Measurements from ENCODE around the gene CEBPA.

Gene CEBPA

GRCh38 chr19:33346665-33347064, 44.3 kb upstream of the CEBPA start:
- TF ChIP-seq CTCF (IDR thresholded peaks at IDR 0.05), result no peak
- Mint-ChIP-seq H3K36me3 (ENCODE audit: low read depth) (no peaks in the 10 kb centered on the region), H3K27me3 (ENCODE audit: low read depth, poor library complexity) (peaks cover 49% of the 10 kb centered on the region), H3K4me3 (no peak overlapping the region), H3K27ac (no peak overlapping the region), H3K4me1 (peaks cover 6% of the 10 kb centered on the region), H3K9me3 (no peaks in the 10 kb centered on the region)
- no peak for DNase-seq

- no peaks in the 10 kb centered on the region for H3K36me3 Mint-ChIP-seq (ENCODE audit: low read depth)
- H3K27ac Mint-ChIP-seq, result no peak overlapping the region
- H3K4me1 Mint-ChIP-seq, result peaks cover 6% of the 10 kb centered on the region
- H3K27me3 Mint-ChIP-seq (ENCODE audit: low read depth, poor library complexity), result peaks cover 60% of the 10 kb centered on the region
- TF ChIP-seq CTCF (IDR thresholded peaks at IDR 0.05), result no peak
- H3K9me3 Mint-ChIP-seq, result no peaks in the 10 kb centered on the region
- no peak overlapping the region for H3K4me3 Mint-ChIP-seq
- DNase-seq, result no peak
Observed at GRCh38 chr19:33345163-33345562, 42.8 kb upstream of the CEBPA start.

- H3K27me3 Mint-ChIP-seq (ENCODE audit: low read depth, poor library complexity), result peaks cover 60% of the 10 kb centered on the region
- H3K36me3 Mint-ChIP-seq (ENCODE audit: low read depth), result no peaks in the 10 kb centered on the region
- H3K4me1 Mint-ChIP-seq, result peaks cover 6% of the 10 kb centered on the region
- no peak overlapping the region for H3K27ac Mint-ChIP-seq
- TF ChIP-seq CTCF (IDR thresholded peaks at IDR 0.05), result no peak
- DNase-seq, result no peak
- no peak overlapping the region for H3K4me3 Mint-ChIP-seq
- H3K9me3 Mint-ChIP-seq, result no peaks in the 10 kb centered on the region
Observed at GRCh38 chr19:33344573-33344925, 42.2 kb upstream of the CEBPA start.

GRCh38 chr19:33343859-33344572, 41.7 kb upstream of the CEBPA start:
- no peak for TF ChIP-seq CTCF (IDR thresholded peaks at IDR 0.05)
- peaks cover 6% of the 10 kb centered on the region for H3K4me1 Mint-ChIP-seq
- H3K9me3 Mint-ChIP-seq, result no peaks in the 10 kb centered on the region
- DNase-seq, result peak; percentile 15
- H3K27me3 Mint-ChIP-seq (ENCODE audit: low read depth, poor library complexity), result peaks cover 64% of the 10 kb centered on the region
- no peaks in the 10 kb centered on the region for H3K36me3 Mint-ChIP-seq (ENCODE audit: low read depth)
- no peak overlapping the region for H3K27ac Mint-ChIP-seq
- H3K4me3 Mint-ChIP-seq, result no peak overlapping the region

GRCh38 chr19:33343301-33343700, 41.0 kb upstream of the CEBPA start:
- TF ChIP-seq CTCF (IDR thresholded peaks at IDR 0.05), result no peak
- no peaks in the 10 kb centered on the region for H3K9me3 Mint-ChIP-seq
- DNase-seq, result no peak
- no peaks in the 10 kb centered on the region for H3K36me3 Mint-ChIP-seq (ENCODE audit: low read depth)
- H3K27me3 Mint-ChIP-seq (ENCODE audit: low read depth, poor library complexity), result peaks cover 67% of the 10 kb centered on the region
- H3K27ac Mint-ChIP-seq, result no peak overlapping the region
- H3K4me1 Mint-ChIP-seq, result peaks cover 6% of the 10 kb centered on the region
- no peak overlapping the region for H3K4me3 Mint-ChIP-seq

- H3K4me1 Mint-ChIP-seq, result peaks cover 6% of the 10 kb centered on the region
- no peaks in the 10 kb centered on the region for H3K36me3 Mint-ChIP-seq (ENCODE audit: low read depth)
- DNase-seq, result no peak
- H3K4me3 Mint-ChIP-seq, result no peak overlapping the region
- no peaks in the 10 kb centered on the region for H3K9me3 Mint-ChIP-seq
- no peak overlapping the region for H3K27ac Mint-ChIP-seq
- peaks cover 64% of the 10 kb centered on the region for H3K27me3 Mint-ChIP-seq (ENCODE audit: low read depth, poor library complexity)
- TF ChIP-seq CTCF (IDR thresholded peaks at IDR 0.05), result no peak
Observed at GRCh38 chr19:33340991-33341390, 38.7 kb upstream of the CEBPA start.
